Prostate gland (tissue), 2 donors: ENCODE results near the gene CMTM1. TPM values are rescaled to one million over a fixed set of nuclear protein-coding genes. Genes with fewer than 3 reads are reported as not detected.

Experiments
- DNase-seq: peaks from one replicate; pipeline ENCODE4 v3.0.0-alpha.2; 2019; ENCODE audit warnings: low spot score
- H3K27ac ChIP-seq, 2 donors: fragments of 200-600 bp; sonication (generic); 2 replicates each; pipeline ENCODE4 v1.5.1; 2017 to 2019
- H3K27me3 ChIP-seq: fragments of 200-600 bp; sonication (generic); replicated peaks from 2 replicates; pipeline ENCODE4 v1.5.1; 2019; ENCODE audit not compliant: insufficient read depth
- H3K36me3 ChIP-seq, 2 donors: fragments of 200-600 bp; sonication (generic); 1 replicate in 1 of 2; 2 replicates in 1 of 2; pipeline versions ENCODE4 v1.5.1 to v1.8.1; 2017 to 2019
- H3K4me1 ChIP-seq: fragments of 200-600 bp; sonication (generic); replicated peaks from 2 replicates; pipeline ENCODE4 v1.5.1; 2019
- H3K4me3 ChIP-seq, 2 donors: fragments of 200-600 bp; sonication (generic); 2 replicates each; pipeline ENCODE4 v1.5.1; 2017 to 2019
- H3K9me3 ChIP-seq: fragments of 200-600 bp; sonication (generic); 2 replicates; pipeline ENCODE4 v1.5.1; 2017
- CTCF ChIP-seq, 4 experiments: fragments of 200-600 bp in 2 of 4; fragments of 450-650 bp in 2 of 4; sonication (generic) in 2 of 4; IDR thresholded peaks; 1 replicate in 3 of 4; 2 replicates in 1 of 4; pipeline ENCODE4 v1.5.1; 2016 to 2019; ENCODE audit warnings: antibody characterized with exemption in 4 of 4, mild to moderate bottlenecking in 2 of 4, moderate library complexity in 2 of 4
- POLR2A ChIP-seq: fragments of 450-650 bp; IDR thresholded peaks from one replicate; pipeline ENCODE4 v1.6.1; 2016; ENCODE audit warnings: antibody characterized with exemption, mild to moderate bottlenecking
- POLR2AphosphoS5 ChIP-seq: sonication (generic); formaldehyde crosslinking; IDR thresholded peaks from one replicate; pipeline ENCODE4 v1.6.1; 2017; ENCODE audit warnings: antibody characterized with exemption
- WGBS: methylation state at CpG from one replicate; pipeline ENCODE4 v1.1.5; 2018; 5-methylcytosine and 5-hydroxymethylcytosine counted together
- intact Hi-C: fragments of 100-400 bp; cut with DNase I; formaldehyde crosslinking; loops from one replicate; pipeline ENCODE4 v1.14.2; 2022
- total RNA-seq, 2 donors: library from RNA; depleted of rRNA; stranded (reverse); fragments of >200 nt; gene quantifications; one replicate each; pipeline ENCODE4 v1.1.0, GENCODE V29; 2016

The CMTM1 gene
- total RNA-seq, 2 donors from 2014 or later: 1.5 to 2.6 TPM

DNA sequence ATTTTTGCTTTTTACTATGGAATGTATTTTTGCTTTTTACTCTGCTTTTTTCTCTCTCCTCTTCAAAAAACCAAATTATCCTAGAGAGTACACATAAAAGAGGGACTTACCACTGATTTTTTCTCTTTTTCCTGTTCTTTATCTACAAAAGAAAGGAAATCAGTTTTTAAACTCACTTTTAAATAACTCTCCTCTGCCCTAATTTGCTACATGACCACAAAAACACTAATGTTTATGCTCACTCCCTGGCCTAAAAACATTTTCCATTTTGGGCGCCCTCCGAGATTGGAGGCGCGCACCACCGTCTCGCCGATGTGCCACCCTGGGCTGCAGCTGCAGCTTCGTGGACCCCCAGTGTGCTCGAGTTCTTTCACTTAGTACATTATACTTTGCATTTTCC, 17.4 kb upstream of the CMTM1 start:
- Histone ChIP-seq H3K9me3 (no peaks in the 10 kb centered on the region), H3K27ac (peak overlapping the region; percentile 93 to 95), H3K36me3 (no peaks in the 10 kb centered on the region), H3K4me1 (no peaks in the 10 kb centered on the region), H3K27me3 (no peaks in the 10 kb centered on the region), H3K4me3 (peak overlapping the region; percentile 59 to 77)
- intact Hi-C loops: no loop called here
- 66% methylated on average over 9 of the region's 9 CpGs for WGBS
- TF ChIP-seq POLR2AphosphoS5 (no peak), POLR2A (no peak), CTCF (IDR thresholded peaks at IDR 0.05) (no peak)
- DNase-seq: no peak

GRCh38 chr16:66549284-66550131, 16.7 kb upstream of the CMTM1 start, which contains the start of gene TK2:
Gene TK2, minus strand, starts transcription at chr16:66550122. Its CDS starts 61 bp downstream, at chr16:66550061.
- Histone ChIP-seq H3K4me1 (no peaks in the 10 kb centered on the region), H3K9me3 (no peaks in the 10 kb centered on the region), H3K4me3 (peak within 1 kb of the TSS; percentile 59 to 77), H3K36me3 (no peaks in the 10 kb centered on the region), H3K27ac (peak within 1 kb of the TSS; percentile 93 to 95), H3K27me3 (no peaks in the 10 kb centered on the region)
- 2% methylated on average over 65 of the region's 80 CpGs for WGBS
- intact Hi-C loops: loop anchor here (5.0 kb wide), 2 partner anchors 32 to 72 kb away; no protein-coding TSS in a partner anchor
- TF ChIP-seq POLR2A (peak; percentile 40), CTCF (IDR thresholded peaks at IDR 0.05) (peak in 2 of 4 experiments; percentile 26 to 29), POLR2AphosphoS5 (no peak)
- peak; percentile 44 for DNase-seq

- Histone ChIP-seq H3K4me3 (no peak overlapping the region), H3K4me1 (no peaks in the 10 kb centered on the region), H3K27me3 (no peaks in the 10 kb centered on the region), H3K9me3 (no peaks in the 10 kb centered on the region), H3K36me3 (no peaks in the 10 kb centered on the region), H3K27ac (peak overlapping the region in 1 of 2 donors; percentile 84)
- intact Hi-C loops: loop anchor here (5.0 kb wide), 2 partner anchors 34 to 74 kb away; no protein-coding TSS in a partner anchor
- no peak for DNase-seq
- TF ChIP-seq CTCF (IDR thresholded peaks at IDR 0.05): peak in 1 of 4 experiments; percentile 26
- TF ChIP-seq POLR2A: no peak
- 54% methylated on average over 6 of the region's 6 CpGs for WGBS
Observed at GRCh38 chr16:66551348-66551759, 14.9 kb upstream of the CMTM1 start.

DNA sequence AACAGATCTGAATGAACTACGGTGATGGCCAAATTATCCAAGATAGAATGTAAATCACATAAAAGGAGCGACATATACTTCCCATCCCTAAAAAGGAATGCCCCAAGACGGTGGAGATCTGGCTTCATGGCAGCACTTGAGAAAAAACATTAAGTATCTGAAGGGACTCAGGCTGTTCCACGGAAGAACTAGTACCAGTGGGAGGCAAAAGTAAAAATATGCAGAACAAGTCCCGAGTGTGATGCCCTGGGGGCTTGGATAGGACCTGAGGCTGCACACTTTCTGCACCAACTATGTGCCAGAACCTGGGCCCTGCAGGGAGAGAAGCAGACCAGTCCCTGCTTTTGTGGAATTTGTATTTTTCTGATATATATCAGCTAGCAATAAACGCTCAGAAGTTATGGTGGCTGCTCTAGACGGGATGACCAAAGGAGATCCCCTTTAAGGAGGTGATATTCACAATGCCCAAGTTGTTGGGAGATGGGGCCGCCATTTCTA, 14.4 kb upstream of the CMTM1 start:
- no peaks in the 10 kb centered on the region for H3K9me3 ChIP-seq
- 33% methylated on average over 8 of the region's 8 CpGs for WGBS
- no peaks in the 10 kb centered on the region for H3K4me1 ChIP-seq
- peak overlapping the region; percentile 84 to 89 for H3K27ac ChIP-seq
- TF ChIP-seq POLR2A: no peak
- TF ChIP-seq POLR2AphosphoS5: no peak
- TF ChIP-seq CTCF (IDR thresholded peaks at IDR 0.05): no peak
- H3K4me3 ChIP-seq: peak overlapping the region; percentile 43
- H3K36me3 ChIP-seq: no peaks in the 10 kb centered on the region
- intact Hi-C loops: loop anchor here (5.0 kb wide), 2 partner anchors 35 to 75 kb away; no protein-coding TSS in a partner anchor
- DNase-seq: no peak
- H3K27me3 ChIP-seq: no peaks in the 10 kb centered on the region
